ENCODE results near the gene ZNF41.
"Not testable (repeated sequence)": the region's sequence is repeated elsewhere in the genome, so short reads cannot be mapped to it uniquely, and the experiment has no call there.

The ZNF41 gene

GRCh38 chrX:47497271-47497888 is 14.4 kb upstream of the ZNF41 start:
- in situ Hi-C loops (cut with MboI; ENCODE audit: low sequenced_read_pairs): no loop called here

- in situ Hi-C loops (cut with MboI; ENCODE audit: low sequenced_read_pairs): not testable (repeated sequence)
Observed at GRCh38 chrX:47492133-47492532, 9.1 kb upstream of the ZNF41 start.

GRCh38 chrX:47489507-47490275 is 6.7 kb upstream of the ZNF41 start:
- in situ Hi-C loops (cut with MboI; ENCODE audit: low sequenced_read_pairs): no loop called here

- in situ Hi-C loops (cut with MboI; ENCODE audit: low sequenced_read_pairs): no loop called here
Observed at GRCh38 chrX:47484885-47485284, 1.9 kb upstream of the ZNF41 start.

- in situ Hi-C loops (cut with MboI; ENCODE audit: low sequenced_read_pairs): no loop called here
Observed at GRCh38 chrX:47483306-47484268, 565 bp upstream of the ZNF41 start.

- in situ Hi-C loops (cut with MboI; ENCODE audit: low sequenced_read_pairs): no loop called here
Observed at GRCh38 chrX:47482065-47482511, 934 bp downstream of the ZNF41 start.

GRCh38 chrX:47481160-47481559 is 1.9 kb downstream of the ZNF41 start:
- in situ Hi-C loops (cut with MboI; ENCODE audit: low sequenced_read_pairs): no loop called here

- in situ Hi-C loops (cut with MboI; ENCODE audit: low sequenced_read_pairs): no loop called here
Observed at GRCh38 chrX:47480576-47480975, 2.4 kb downstream of the ZNF41 start.

- in situ Hi-C loops (cut with MboI; ENCODE audit: low sequenced_read_pairs): no loop called here
Observed at GRCh38 chrX:47475476-47475875, 7.5 kb downstream of the ZNF41 start.

- in situ Hi-C loops (cut with MboI; ENCODE audit: low sequenced_read_pairs): no loop called here
Observed at GRCh38 chrX:47467106-47467505, 15.9 kb downstream of the ZNF41 start.

- in situ Hi-C loops (cut with MboI; ENCODE audit: low sequenced_read_pairs): no loop called here
Observed at GRCh38 chrX:47460561-47460960, 22.5 kb downstream of the ZNF41 start.

- in situ Hi-C loops (cut with MboI; ENCODE audit: low sequenced_read_pairs): no loop called here
Observed at GRCh38 chrX:47458528-47458927, 24.5 kb downstream of the ZNF41 start.

- in situ Hi-C loops (cut with MboI; ENCODE audit: low sequenced_read_pairs): no loop called here
Observed at GRCh38 chrX:47456080-47456479, 26.9 kb downstream of the ZNF41 start.

- in situ Hi-C loops (cut with MboI; ENCODE audit: low sequenced_read_pairs): no loop called here
Observed at GRCh38 chrX:47452112-47452511, 30.9 kb downstream of the ZNF41 start.

- in situ Hi-C loops (cut with MboI; ENCODE audit: low sequenced_read_pairs): no loop called here
Observed at GRCh38 chrX:47448165-47448806, 34.7 kb downstream of the ZNF41 start.

- in situ Hi-C loops (cut with MboI; ENCODE audit: low sequenced_read_pairs): no loop called here
Observed at GRCh38 chrX:47447607-47448006, 35.4 kb downstream of the ZNF41 start.

GRCh38 chrX:47446971-47447370 is 36.1 kb downstream of the ZNF41 start:
- in situ Hi-C loops (cut with MboI; ENCODE audit: low sequenced_read_pairs): no loop called here

GRCh38 chrX:47446431-47446830 is 36.6 kb downstream of the ZNF41 start:
- in situ Hi-C loops (cut with MboI; ENCODE audit: low sequenced_read_pairs): no loop called here

GRCh38 chrX:47430925-47431324 is 52.1 kb downstream of the ZNF41 start:
- in situ Hi-C loops (cut with MboI; ENCODE audit: low sequenced_read_pairs): no loop called here

GRCh38 chrX:47422444-47422843 is 60.6 kb downstream of the ZNF41 start:
- in situ Hi-C loops (cut with MboI; ENCODE audit: low sequenced_read_pairs): no loop called here

- in situ Hi-C loops (cut with MboI; ENCODE audit: low sequenced_read_pairs): no loop called here
Observed at GRCh38 chrX:47420962-47421361, 62.1 kb downstream of the ZNF41 start.

Data from HL-60/S4 (cell line).